ENCODE measurements around the gene ZNHIT6.

ZNHIT6 gene

GRCh38 chr1:85672031-85672660 is 36.1 kb downstream of the ZNHIT6 start:
- H3K4me3 ChIP-seq (ENCODE audit: low read depth, low read length) = no peak overlapping the region
- TF ChIP-seq CTCF (IDR thresholded peaks at IDR 0.05; ENCODE audit: low read depth, low read length, missing control alignments) = no peak
- DNase-seq (ENCODE audit: low read depth) = no peak

GRCh38 chr1:85665932-85666331 is 42.3 kb downstream of the ZNHIT6 start:
- H3K4me3 ChIP-seq (ENCODE audit: low read depth, low read length) = no peak overlapping the region
- DNase-seq (ENCODE audit: low read depth) = no peak
- TF ChIP-seq CTCF (IDR thresholded peaks at IDR 0.05; ENCODE audit: low read depth, low read length, missing control alignments) = no peak

- no peak for TF ChIP-seq CTCF (IDR thresholded peaks at IDR 0.05; ENCODE audit: low read depth, low read length, missing control alignments)
- H3K4me3 ChIP-seq (ENCODE audit: low read depth, low read length) = no peak overlapping the region
- no peak for DNase-seq (ENCODE audit: low read depth)
Observed at GRCh38 chr1:85663382-85663781, 44.9 kb downstream of the ZNHIT6 start.

GRCh38 chr1:85661767-85662166 is 46.5 kb downstream of the ZNHIT6 start:
- no peak for TF ChIP-seq CTCF (IDR thresholded peaks at IDR 0.05; ENCODE audit: low read depth, low read length, missing control alignments)
- H3K4me3 ChIP-seq (ENCODE audit: low read depth, low read length) = no peak overlapping the region
- no peak for DNase-seq (ENCODE audit: low read depth)

- no peak overlapping the region for H3K4me3 ChIP-seq (ENCODE audit: low read depth, low read length)
- DNase-seq (ENCODE audit: low read depth) = no peak
- no peak for TF ChIP-seq CTCF (IDR thresholded peaks at IDR 0.05; ENCODE audit: low read depth, low read length, missing control alignments)
Observed at GRCh38 chr1:85660541-85660940, 47.7 kb downstream of the ZNHIT6 start.

- TF ChIP-seq CTCF (IDR thresholded peaks at IDR 0.05; ENCODE audit: low read depth, low read length, missing control alignments) = no peak
Observed at GRCh38 chr1:85659174-85659573, 49.1 kb downstream of the ZNHIT6 start.

GRCh38 chr1:85656948-85657347 is 51.3 kb downstream of the ZNHIT6 start:
- no peak for DNase-seq (ENCODE audit: low read depth)
- no peak overlapping the region for H3K4me3 ChIP-seq (ENCODE audit: low read depth, low read length)
- no peak for TF ChIP-seq CTCF (IDR thresholded peaks at IDR 0.05; ENCODE audit: low read depth, low read length, missing control alignments)

More at GRCh38 chr1:85659174-85659573, 49.1 kb downstream of the ZNHIT6 start:
- no peak overlapping the region for H3K4me3 ChIP-seq (ENCODE audit: low read depth, low read length)
- no peak for DNase-seq (ENCODE audit: low read depth)

Data from GM12864 (cell line).